Endothelial cell (in vitro differentiated cells): Measurements from ENCODE around the gene ATG5. TPM values are rescaled to one million over a fixed set of nuclear protein-coding genes. Genes with fewer than 3 reads are reported as not detected.

ENCODE experiments used
- DNase-seq: peaks from one replicate; pipeline ENCODE4 v3.0.0; 2021; ENCODE audit warnings: low spot score
- H3K27ac Mint-ChIP-seq: one replicate; pipeline ENCODE4 v1.8.0; 2021; ENCODE audit warnings: mixed read lengths, inconsistent platforms; ENCODE audit not compliant: unreplicated experiment
- H3K27me3 Mint-ChIP-seq: one replicate; pipeline ENCODE4 v1.8.0; 2021; ENCODE audit warnings: mild to moderate bottlenecking, moderate library complexity, mixed read lengths, inconsistent platforms; ENCODE audit not compliant: unreplicated experiment
- H3K36me3 Mint-ChIP-seq: one replicate; pipeline ENCODE4 v1.8.0; 2021; ENCODE audit warnings: mild to moderate bottlenecking, low read depth, mixed read lengths, inconsistent platforms; ENCODE audit not compliant: unreplicated experiment
- H3K4me1 Mint-ChIP-seq: one replicate; pipeline ENCODE4 v1.8.0; 2021; ENCODE audit warnings: mild to moderate bottlenecking, mixed read lengths, inconsistent platforms; ENCODE audit not compliant: unreplicated experiment
- H3K4me3 Mint-ChIP-seq: one replicate; pipeline ENCODE4 v1.8.0; 2021; ENCODE audit warnings: mild to moderate bottlenecking, mixed read lengths, inconsistent platforms; ENCODE audit not compliant: unreplicated experiment
- H3K9me3 Mint-ChIP-seq: one replicate; pipeline ENCODE4 v1.8.0; 2021; ENCODE audit warnings: mixed read lengths, inconsistent platforms; ENCODE audit not compliant: unreplicated experiment
- CTCF ChIP-seq: fragments of 200-600 bp; sonication (generic); IDR thresholded peaks from one replicate; pipeline ENCODE4 v1.5.0; 2021; ENCODE audit warnings: antibody characterized with exemption; ENCODE audit not compliant: unreplicated experiment
- total RNA-seq: library from RNA; stranded (reverse); fragmentation: NEBNext Ultra II Directional; extraction: Animal tissue kit (Norgen Biotek cat#: 25700); gene quantifications from one replicate; pipeline ENCODE4 v1.2.1, GENCODE V29; 2021; ENCODE audit not compliant: unreplicated experiment

Gene ATG5
- total RNA-seq, 1 donor from 2014 or later: 27.5 TPM

GRCh38 chr6:106286746-106287145 is 38.8 kb downstream of the ATG5 start:
- Mint-ChIP-seq H3K9me3 (no peaks in the 10 kb centered on the region), H3K4me1 (peaks cover 2% of the 10 kb centered on the region), H3K27ac (no peak overlapping the region), H3K27me3 (no peaks in the 10 kb centered on the region), H3K36me3 (peaks cover 3% of the 10 kb centered on the region), H3K4me3 (no peak overlapping the region)
- no peak for TF ChIP-seq CTCF
- no peak for DNase-seq

DNA sequence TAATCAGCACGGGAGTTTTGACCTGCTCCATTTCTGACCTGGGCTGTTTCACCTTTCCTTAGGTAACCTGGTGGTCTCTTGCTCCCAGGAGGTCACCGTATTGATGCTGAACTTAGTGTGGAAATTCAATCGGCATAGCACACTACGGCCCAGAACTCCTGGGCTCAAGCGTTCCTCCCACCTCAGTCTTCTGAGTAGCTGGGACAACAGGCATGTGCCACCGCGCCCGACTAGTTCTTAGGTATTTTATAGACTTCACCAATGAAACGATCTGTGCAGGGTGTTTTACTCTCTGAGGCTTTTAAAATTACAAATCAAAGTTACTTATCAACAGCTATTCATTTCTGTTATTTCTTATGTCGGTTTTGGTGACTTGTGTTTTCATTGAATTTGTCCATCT is 42.1 kb downstream of the ATG5 start:
- TF ChIP-seq CTCF: no peak
- peaks cover 2% of the 10 kb centered on the region for H3K4me1 Mint-ChIP-seq
- DNase-seq: no peak
- H3K4me3 Mint-ChIP-seq: no peak overlapping the region
- peaks cover 6% of the 10 kb centered on the region for H3K36me3 Mint-ChIP-seq
- H3K9me3 Mint-ChIP-seq: no peaks in the 10 kb centered on the region
- no peaks in the 10 kb centered on the region for H3K27me3 Mint-ChIP-seq
- H3K27ac Mint-ChIP-seq: no peak overlapping the region

DNA sequence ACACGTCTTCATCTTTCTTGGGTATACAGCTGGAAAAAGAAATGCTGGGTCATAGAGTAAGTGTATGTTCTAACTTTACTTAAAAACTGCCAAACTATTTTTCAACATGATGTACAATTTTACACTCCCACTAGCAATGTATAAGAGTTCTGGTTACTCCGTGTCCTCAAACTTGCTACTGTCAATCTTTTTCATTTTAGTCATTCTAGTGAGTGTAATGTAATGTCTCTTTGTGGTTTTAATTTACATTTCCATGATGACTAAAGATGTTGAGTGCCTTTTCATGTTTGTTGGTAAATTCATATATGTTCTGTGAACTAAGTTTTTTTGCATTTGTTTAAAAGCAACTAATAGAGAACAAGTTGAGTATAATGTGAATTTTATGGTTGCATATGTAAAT is 43.9 kb downstream of the ATG5 start:
- H3K4me3 Mint-ChIP-seq: no peak overlapping the region
- no peak for TF ChIP-seq CTCF
- no peaks in the 10 kb centered on the region for H3K27me3 Mint-ChIP-seq
- no peaks in the 10 kb centered on the region for H3K4me1 Mint-ChIP-seq
- H3K9me3 Mint-ChIP-seq: no peaks in the 10 kb centered on the region
- no peak overlapping the region for H3K27ac Mint-ChIP-seq
- no peak for DNase-seq
- H3K36me3 Mint-ChIP-seq: peaks cover 8% of the 10 kb centered on the region

DNA sequence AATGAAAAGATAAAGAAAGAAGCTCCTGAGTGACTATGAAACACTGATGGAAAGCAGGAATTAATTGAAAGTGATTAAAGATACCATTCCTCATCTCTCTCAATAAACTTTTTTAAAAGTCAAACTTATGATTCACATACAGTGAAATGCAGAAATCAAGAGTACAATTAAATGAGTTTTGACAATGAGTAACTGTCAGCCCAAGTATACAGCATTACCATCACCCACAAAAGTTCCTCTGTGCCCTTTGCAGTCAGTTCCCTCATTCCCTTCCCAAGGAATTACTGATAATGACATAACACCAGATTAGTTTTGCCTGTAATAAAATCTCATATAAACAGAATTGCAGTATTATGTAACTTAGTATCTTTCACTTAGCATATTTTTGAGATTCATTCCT is 44.5 kb downstream of the ATG5 start:
- H3K36me3 Mint-ChIP-seq: peaks cover 8% of the 10 kb centered on the region
- H3K4me1 Mint-ChIP-seq: no peaks in the 10 kb centered on the region
- H3K9me3 Mint-ChIP-seq: no peaks in the 10 kb centered on the region
- no peak for TF ChIP-seq CTCF
- no peak for DNase-seq
- no peak overlapping the region for H3K27ac Mint-ChIP-seq
- no peak overlapping the region for H3K4me3 Mint-ChIP-seq
- no peaks in the 10 kb centered on the region for H3K27me3 Mint-ChIP-seq

DNA sequence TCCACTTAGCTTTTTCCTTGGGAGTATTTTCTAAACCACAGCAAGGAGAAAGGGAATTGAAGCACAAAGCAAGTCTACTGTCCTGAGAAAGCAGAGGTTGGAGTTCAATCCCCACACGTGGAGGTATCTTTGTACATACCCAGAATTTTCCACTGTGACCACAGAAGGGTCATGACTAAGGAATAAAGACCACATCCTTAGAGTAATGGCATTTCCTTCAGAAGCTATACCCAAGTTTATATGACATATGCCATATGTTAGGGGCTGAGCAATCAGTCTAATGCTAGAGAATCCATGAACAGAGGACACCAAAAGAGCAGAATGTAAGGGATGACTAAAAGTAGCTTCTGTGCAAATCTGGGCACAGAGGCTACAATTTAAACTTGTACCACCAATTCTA is 46.4 kb downstream of the ATG5 start:
- DNase-seq: no peak
- Mint-ChIP-seq H3K27me3 (peaks cover 2% of the 10 kb centered on the region), H3K9me3 (no peaks in the 10 kb centered on the region), H3K4me1 (no peaks in the 10 kb centered on the region), H3K36me3 (peaks cover 8% of the 10 kb centered on the region), H3K4me3 (no peak overlapping the region), H3K27ac (no peak overlapping the region)
- no peak for TF ChIP-seq CTCF
